ENCODE results near the gene TLR5.

Gene TLR5

GRCh38 chr1:223142269-223142668 is 779 bp downstream of the TLR5 start:
- Mint-ChIP-seq H3K4me3 (peak overlapping the region; percentile 59), H3K27ac (no peak overlapping the region), H3K9me3 (peaks cover 9% of the 10 kb centered on the region), H3K36me3 (peaks cover 2% of the 10 kb centered on the region), H3K27me3 (peaks cover 14% of the 10 kb centered on the region), H3K4me1 (peaks cover 13% of the 10 kb centered on the region)
- CTCF ChIA-PET = interaction anchor here (1.1 to 6.2 kb wide), 3 partner anchors 8 to 18 kb away, joined by 3 to 33 read pairs (median 6); no protein-coding TSS in a partner anchor
- no peak for DNase-seq

GRCh38 chr1:223140611-223141405 is 2.2 kb downstream of the TLR5 start:
- CTCF ChIA-PET = interaction anchor here (0.6 to 6.2 kb wide), 5 partner anchors 9 to 130 kb away, joined by 3 to 33 read pairs (median 6); no protein-coding TSS in a partner anchor
- no peaks in the 10 kb centered on the region for H3K9me3 Mint-ChIP-seq
- no peak overlapping the region for H3K27ac Mint-ChIP-seq
- no peaks in the 10 kb centered on the region for H3K36me3 Mint-ChIP-seq
- H3K27me3 Mint-ChIP-seq = peaks cover 21% of the 10 kb centered on the region
- no peak overlapping the region for H3K4me3 Mint-ChIP-seq
- H3K4me1 Mint-ChIP-seq = peaks cover 13% of the 10 kb centered on the region
- no peak for DNase-seq

DNA sequence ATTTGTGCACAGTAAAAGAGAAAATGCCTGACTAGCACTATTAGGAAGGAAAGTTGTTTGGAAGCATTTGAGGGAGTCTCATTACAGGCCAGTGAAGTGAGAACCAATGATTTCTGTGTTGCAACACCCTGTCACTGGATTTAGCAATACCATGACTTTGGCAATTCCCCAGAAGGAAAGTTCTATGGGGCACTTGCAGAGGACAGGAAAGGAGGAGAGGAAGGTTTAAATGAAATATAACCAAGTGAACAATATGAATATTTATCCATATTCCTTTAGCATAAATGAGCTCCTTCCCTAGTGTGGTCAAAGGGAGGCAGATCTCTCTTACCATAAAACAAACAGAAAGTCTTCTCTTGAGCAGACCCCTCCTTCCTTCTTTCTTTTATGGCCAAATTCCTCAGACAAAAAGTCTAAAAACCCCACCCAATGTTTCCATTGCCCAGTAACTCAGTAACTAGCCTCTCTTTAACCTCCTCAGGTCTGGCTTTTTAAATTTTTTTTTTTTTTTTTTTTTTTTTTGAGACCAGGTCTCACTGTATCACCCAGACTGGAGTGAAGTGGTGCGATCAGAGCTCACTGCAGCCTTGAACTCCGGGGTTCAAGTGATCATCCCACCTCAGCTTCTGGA is 5.5 kb downstream of the TLR5 start:
- H3K27ac Mint-ChIP-seq = no peak overlapping the region
- no peak for DNase-seq
- peaks cover 40% of the 10 kb centered on the region for H3K27me3 Mint-ChIP-seq
- H3K36me3 Mint-ChIP-seq = no peaks in the 10 kb centered on the region
- CTCF ChIA-PET = interaction anchor here (0.6 to 2.5 kb wide), 2 partner anchors 14 to 84 kb away, joined by 3 to 11 read pairs; no protein-coding TSS in a partner anchor
- H3K4me3 Mint-ChIP-seq = no peak overlapping the region
- peaks cover 7% of the 10 kb centered on the region for H3K4me1 Mint-ChIP-seq
- no peaks in the 10 kb centered on the region for H3K9me3 Mint-ChIP-seq

DNA sequence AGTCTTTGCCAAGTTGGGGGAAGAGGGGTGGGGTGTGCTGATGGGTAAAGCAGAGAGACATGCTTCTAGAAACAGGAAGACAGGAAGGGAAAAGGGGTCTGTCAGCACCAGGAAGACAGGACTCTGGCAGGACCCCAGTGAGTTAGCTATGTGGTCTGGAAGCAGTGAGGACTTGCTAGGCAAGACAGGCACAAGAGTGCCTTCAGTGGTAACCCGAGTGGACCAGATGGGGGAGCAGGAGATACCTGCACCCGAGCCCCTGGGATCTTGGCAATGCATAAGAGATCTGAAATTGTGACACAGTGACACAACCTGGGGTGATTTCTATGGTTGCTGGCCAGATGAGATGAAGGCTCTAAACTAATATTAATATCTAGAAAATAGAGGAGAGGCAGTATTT is 7.0 kb downstream of the TLR5 start:
- H3K9me3 Mint-ChIP-seq = no peaks in the 10 kb centered on the region
- H3K27me3 Mint-ChIP-seq = peaks cover 40% of the 10 kb centered on the region
- H3K4me3 Mint-ChIP-seq = no peak overlapping the region
- no peaks in the 10 kb centered on the region for H3K36me3 Mint-ChIP-seq
- no peak overlapping the region for H3K27ac Mint-ChIP-seq
- peaks cover 7% of the 10 kb centered on the region for H3K4me1 Mint-ChIP-seq
- DNase-seq = no peak
- CTCF ChIA-PET = interaction anchor here (0.6 to 2.5 kb wide), 3 partner anchors 8 to 12 kb away, joined by 3 to 11 read pairs (median 4); partner anchors contain the start of gene TLR5

DNA sequence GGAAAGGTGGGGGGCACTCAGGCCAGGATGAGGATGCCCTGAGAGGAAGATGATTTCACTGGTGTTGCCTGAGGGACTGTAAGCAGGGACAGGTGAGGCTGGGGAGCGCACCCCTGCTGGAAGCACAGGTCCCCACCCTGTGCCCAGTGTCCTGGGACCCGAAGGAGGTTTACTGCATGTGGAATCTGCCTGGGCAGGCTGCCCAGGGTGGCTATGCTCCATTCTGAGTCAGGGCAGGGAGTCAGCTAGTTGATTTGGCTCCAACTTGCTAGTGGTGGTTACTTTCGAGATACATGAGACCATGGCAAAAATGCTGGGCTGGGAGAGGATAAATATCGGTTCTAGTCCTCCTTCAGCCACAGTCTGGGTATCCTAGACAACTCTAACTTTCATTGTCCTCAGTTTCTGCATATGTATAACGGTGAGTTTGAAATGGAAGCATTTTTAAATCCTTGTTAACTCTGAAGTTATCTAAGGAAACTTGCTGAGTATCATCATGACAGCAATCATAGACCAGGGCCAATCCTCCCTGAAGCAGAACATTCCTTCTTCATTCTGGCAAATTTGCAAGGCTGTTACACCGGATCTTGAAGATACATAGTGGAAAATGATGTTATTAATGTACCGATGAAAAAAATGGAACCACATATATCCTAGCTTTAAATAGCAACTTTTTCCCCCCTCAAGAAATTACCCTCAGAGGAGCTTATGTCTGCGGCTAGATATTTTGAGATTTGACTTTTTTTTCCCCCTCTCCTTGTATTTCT is 7.7 kb downstream of the TLR5 start:
- Mint-ChIP-seq H3K27me3 (peaks cover 42% of the 10 kb centered on the region), H3K9me3 (no peaks in the 10 kb centered on the region), H3K4me3 (no peak overlapping the region), H3K36me3 (no peaks in the 10 kb centered on the region), H3K27ac (no peak overlapping the region), H3K4me1 (peaks cover 7% of the 10 kb centered on the region)
- no peak for DNase-seq
- CTCF ChIA-PET = interaction anchor here (1.4 to 3.4 kb wide), 3 partner anchors 8 to 30 kb away, joined by 4 to 48 read pairs (median 4); partner anchors contain the start of gene TLR5

GRCh38 chr1:223133824-223134435 is 9.1 kb downstream of the TLR5 start:
- CTCF ChIA-PET = interaction anchor here (0.7 to 3.4 kb wide), 38 partner anchors 8 to 1778 kb away, joined by 3 to 48 read pairs (median 4); partner anchors contain the start of genes SUSD4 and TLR5
- Mint-ChIP-seq H3K9me3 (no peaks in the 10 kb centered on the region), H3K4me1 (peaks cover 8% of the 10 kb centered on the region), H3K36me3 (no peaks in the 10 kb centered on the region), H3K27ac (no peak overlapping the region), H3K4me3 (peak overlapping the region; percentile 2), H3K27me3 (peaks cover 54% of the 10 kb centered on the region)
- peak; percentile 83 for DNase-seq

DNA sequence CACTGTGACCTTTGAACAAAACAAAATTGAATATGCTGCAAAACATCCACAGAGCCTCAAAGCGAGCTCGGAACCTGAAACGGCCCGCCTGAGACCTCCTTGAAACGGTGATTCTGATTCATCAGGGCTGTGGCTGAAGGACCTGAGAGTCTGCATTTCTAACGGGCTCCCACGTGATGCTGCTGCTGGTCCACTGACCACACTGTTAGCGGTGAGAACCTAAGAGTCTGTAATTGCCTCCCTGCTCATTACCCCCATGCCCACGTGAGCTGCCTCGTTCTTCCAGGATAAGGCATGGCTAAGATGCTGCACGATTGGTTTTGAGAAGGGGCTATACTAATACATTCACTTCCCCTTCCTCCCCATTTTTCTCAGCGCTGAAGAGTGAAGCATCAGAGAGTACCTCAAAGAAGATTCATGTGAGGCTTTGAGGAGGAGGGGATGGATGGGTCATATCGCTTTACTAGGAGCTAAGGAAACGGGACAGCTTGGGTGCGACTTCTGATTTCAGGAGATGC is 9.7 kb downstream of the TLR5 start:
- H3K36me3 Mint-ChIP-seq = no peaks in the 10 kb centered on the region
- peaks cover 57% of the 10 kb centered on the region for H3K27me3 Mint-ChIP-seq
- no peaks in the 10 kb centered on the region for H3K9me3 Mint-ChIP-seq
- H3K27ac Mint-ChIP-seq = no peak overlapping the region
- H3K4me3 Mint-ChIP-seq = no peak overlapping the region
- CTCF ChIA-PET = interaction anchor here (0.6 to 3.4 kb wide), 39 partner anchors 9 to 1778 kb away, joined by 3 to 48 read pairs (median 4); partner anchors contain the start of genes SUSD4 and TLR5
- DNase-seq = no peak
- H3K4me1 Mint-ChIP-seq = peaks cover 8% of the 10 kb centered on the region

- peaks cover 34% of the 10 kb centered on the region for H3K27me3 Mint-ChIP-seq
- CTCF ChIA-PET = interaction anchor here (0.6 to 1.6 kb wide), 6 partner anchors 8 to 485 kb away, joined by 3 to 4 read pairs (median 3); no protein-coding TSS in a partner anchor
- H3K4me3 Mint-ChIP-seq = no peak overlapping the region
- peak; percentile 71 for DNase-seq
- no peaks in the 10 kb centered on the region for H3K9me3 Mint-ChIP-seq
- H3K4me1 Mint-ChIP-seq = peaks cover 8% of the 10 kb centered on the region
- no peak overlapping the region for H3K27ac Mint-ChIP-seq
- H3K36me3 Mint-ChIP-seq = no peaks in the 10 kb centered on the region
Observed at GRCh38 chr1:223129229-223129901, 13.7 kb downstream of the TLR5 start.

GRCh38 chr1:223126741-223127140 is 16.3 kb downstream of the TLR5 start:
- DNase-seq = no peak
- peaks cover 24% of the 10 kb centered on the region for H3K27me3 Mint-ChIP-seq
- no peaks in the 10 kb centered on the region for H3K9me3 Mint-ChIP-seq
- CTCF ChIA-PET = interaction anchor here (0.7 to 2.1 kb wide), 4 partner anchors 13 to 334 kb away, joined by 3 to 6 read pairs (median 3); no protein-coding TSS in a partner anchor
- H3K27ac Mint-ChIP-seq = no peak overlapping the region
- no peaks in the 10 kb centered on the region for H3K36me3 Mint-ChIP-seq
- H3K4me3 Mint-ChIP-seq = no peak overlapping the region
- H3K4me1 Mint-ChIP-seq = peaks cover 10% of the 10 kb centered on the region

DNA sequence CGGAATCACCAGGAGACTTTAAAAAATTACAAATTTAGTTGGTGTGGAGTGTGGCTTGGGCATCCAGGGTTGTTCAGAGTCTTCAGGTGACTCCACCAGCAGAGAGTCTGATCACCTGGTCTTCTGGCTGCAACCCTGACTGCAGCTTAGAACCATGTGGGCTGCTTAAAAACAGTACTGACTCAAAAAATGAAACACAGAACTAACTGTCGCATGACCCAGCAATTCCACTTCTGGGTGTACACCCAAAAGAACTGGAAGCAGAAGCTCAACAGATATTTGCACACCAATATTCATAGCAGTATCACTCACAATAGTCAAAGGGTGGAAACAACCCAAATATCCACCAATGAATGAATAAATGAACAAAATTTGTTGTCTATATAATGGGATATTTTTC is 17.3 kb downstream of the TLR5 start:
- no peak for DNase-seq
- CTCF ChIA-PET = interaction anchor here (0.6 to 4.5 kb wide), 6 partner anchors 8 to 335 kb away, joined by 3 to 48 read pairs (median 5); partner anchors contain the start of gene TLR5
- Mint-ChIP-seq H3K4me1 (peaks cover 10% of the 10 kb centered on the region), H3K27me3 (peaks cover 24% of the 10 kb centered on the region), H3K36me3 (no peaks in the 10 kb centered on the region), H3K4me3 (no peak overlapping the region), H3K27ac (no peak overlapping the region), H3K9me3 (no peaks in the 10 kb centered on the region)

DNA sequence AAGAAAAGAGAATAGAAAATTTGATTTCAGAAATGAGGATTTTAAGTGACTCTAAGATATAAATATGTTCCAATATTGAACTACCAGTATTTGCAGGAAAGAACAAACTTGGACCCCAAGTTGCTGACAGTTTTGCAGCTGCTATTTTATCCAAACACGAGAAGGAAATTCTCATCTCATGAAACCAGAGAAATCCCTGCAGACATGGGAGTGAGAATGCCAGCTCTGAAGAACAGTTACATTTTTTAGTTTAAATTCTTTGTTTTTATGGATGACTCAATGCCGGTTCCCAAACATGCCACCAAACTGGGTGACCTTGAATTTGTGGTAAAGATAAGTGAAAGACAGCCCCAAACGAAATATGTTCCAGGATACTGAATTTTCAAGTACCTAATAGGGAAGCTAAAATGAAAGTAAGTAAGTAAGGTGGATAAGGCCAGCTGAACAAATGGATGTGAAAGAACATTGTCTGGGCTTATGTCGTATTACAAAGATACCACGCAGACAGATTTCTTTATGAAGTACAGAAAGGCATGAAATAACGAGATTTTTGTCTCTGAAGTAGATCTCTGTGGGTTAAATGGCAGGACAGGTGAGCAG is 19.9 kb downstream of the TLR5 start:
- H3K4me3 Mint-ChIP-seq = peak overlapping the region; percentile 29
- peaks cover 8% of the 10 kb centered on the region for H3K4me1 Mint-ChIP-seq
- H3K27me3 Mint-ChIP-seq = peaks cover 8% of the 10 kb centered on the region
- DNase-seq = no peak
- no peaks in the 10 kb centered on the region for H3K9me3 Mint-ChIP-seq
- no peak overlapping the region for H3K27ac Mint-ChIP-seq
- CTCF ChIA-PET = interaction anchor here (0.7 to 4.5 kb wide), 14 partner anchors 9 to 658 kb away, joined by 3 to 48 read pairs (median 8); partner anchors contain the start of gene TLR5
- H3K36me3 Mint-ChIP-seq = no peaks in the 10 kb centered on the region

DNA sequence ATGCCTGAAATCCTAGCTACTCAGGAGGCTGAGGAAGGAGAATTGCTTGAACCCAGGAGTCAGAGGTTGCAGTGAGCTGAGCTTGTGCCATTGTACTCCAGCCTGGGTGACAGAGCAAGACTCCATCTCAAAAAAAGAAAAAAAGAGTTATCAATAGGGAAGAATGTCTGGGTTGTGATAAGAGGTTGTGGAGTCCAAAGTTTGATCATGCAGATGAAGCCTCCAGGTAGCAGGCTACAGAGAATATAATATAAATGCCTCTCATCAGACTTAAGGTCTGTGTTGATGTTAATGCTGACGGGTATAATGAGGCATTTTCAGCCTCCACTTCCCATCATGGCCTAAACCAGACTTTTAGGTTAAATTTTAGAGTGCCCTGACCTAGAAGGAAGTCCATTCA is 24.6 kb downstream of the TLR5 start:
- CTCF ChIA-PET = interaction anchor here (0.7 kb wide), 1 partner anchor 28 kb away, joined by 3 read pairs; no protein-coding TSS in a partner anchor

More for the DNA sequence above, 24.6 kb downstream of the TLR5 start:
- Mint-ChIP-seq H3K4me3 (no peak overlapping the region), H3K36me3 (no peaks in the 10 kb centered on the region), H3K4me1 (peaks cover 5% of the 10 kb centered on the region), H3K27ac (no peak overlapping the region), H3K27me3 (peaks cover 4% of the 10 kb centered on the region), H3K9me3 (peaks cover 3% of the 10 kb centered on the region)
- no peak for DNase-seq

All from activated naive CD4-positive, alpha-beta T cell treated with anti-CD3 and anti-CD28 coated beads, Interleukin-2, amount 10 ng/mL, durations not matched to agents 7 days and 5 days (primary cell).